Lower leg skin (tissue), 3 donors: ENCODE data around the gene XPR1.

Experiments
- CTCF ChIP-seq, 3 donors: fragments of 450-650 bp; IDR thresholded peaks; one replicate each; pipeline ENCODE4 v1.5.1; 2016; ENCODE audit warnings: antibody characterized with exemption in 3 of 3, mild to moderate bottlenecking in 3 of 3, moderate library complexity in 2 of 3
- POLR2A ChIP-seq, 2 donors: fragments of 450-650 bp; IDR thresholded peaks; one replicate each; pipeline ENCODE4 v1.6.1; 2016 to 2017; ENCODE audit warnings: antibody characterized with exemption in 2 of 2, mild to moderate bottlenecking in 1 of 2, moderate library complexity in 1 of 2

DNA sequence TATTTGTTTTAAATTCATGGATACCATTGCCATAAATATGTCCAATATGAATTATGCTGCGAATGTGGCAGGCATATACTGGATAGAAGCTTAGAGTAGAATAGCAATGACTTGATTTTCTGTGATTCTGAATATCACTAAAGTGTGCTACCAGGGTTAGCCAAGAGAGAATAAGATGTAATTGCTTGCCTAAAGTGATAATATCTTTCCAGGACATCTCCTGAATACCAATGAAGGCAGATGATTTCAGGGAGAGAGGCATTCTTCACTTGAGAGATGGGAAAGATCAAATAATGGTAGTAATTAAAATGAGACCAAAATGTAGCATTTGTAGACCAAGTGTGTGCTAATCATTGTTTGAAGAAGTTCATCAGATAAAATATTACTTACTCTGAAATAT is 227.5 kb downstream of the XPR1 start:
- no peak for TF ChIP-seq CTCF (IDR thresholded peaks at IDR 0.05)
- TF ChIP-seq POLR2A (IDR thresholded peaks at IDR 0.05) = no peak
